ENCODE measurements around the gene SYTL3.

Gene SYTL3

GRCh38 chr6:158780988-158781691 is 131.3 kb downstream of the SYTL3 start:
- Histone ChIP-seq H3K36me3 (ENCODE audit: control insufficient read depth, insufficient read depth, low read length) (peaks cover 4% of the 10 kb centered on the region), H3K9ac (no peak overlapping the region), H3K27ac (peak overlapping the region; percentile 85), H2AFZ (no peak overlapping the region), H3K4me1 (peaks cover 65% of the 10 kb centered on the region), H3K27me3 (ENCODE audit: control insufficient read depth, insufficient read depth, low read length) (no peaks in the 10 kb centered on the region), H3K4me2 (ENCODE audit: low read length) (peak overlapping the region; percentile 58), H3K79me2 (peaks cover 34% of the 10 kb centered on the region), H3K4me3 (ENCODE audit: low read depth, low read length) (peak overlapping the region; percentile 24), H3K9me3 (ENCODE audit: control insufficient read depth, low read length) (no peaks in the 10 kb centered on the region)
- no peak for TF ChIP-seq CTCF (IDR thresholded peaks at IDR 0.05)

GRCh38 chr6:158781692-158782373 is 132.0 kb downstream of the SYTL3 start:
- Histone ChIP-seq H2AFZ (no peak overlapping the region), H3K36me3 (ENCODE audit: control insufficient read depth, insufficient read depth, low read length) (peaks cover 4% of the 10 kb centered on the region), H3K27me3 (ENCODE audit: control insufficient read depth, insufficient read depth, low read length) (no peaks in the 10 kb centered on the region), H3K4me3 (ENCODE audit: low read depth, low read length) (peak overlapping the region; percentile 2), H3K4me1 (peaks cover 67% of the 10 kb centered on the region), H3K79me2 (peaks cover 27% of the 10 kb centered on the region), H3K9ac (peak overlapping the region; percentile 47), H3K4me2 (ENCODE audit: low read length) (peak overlapping the region; percentile 44), H3K27ac (peak overlapping the region; percentile 85), H3K9me3 (ENCODE audit: control insufficient read depth, low read length) (no peaks in the 10 kb centered on the region)
- no peak for TF ChIP-seq CTCF (IDR thresholded peaks at IDR 0.05)

GRCh38 chr6:158782432-158783166 is 132.7 kb downstream of the SYTL3 start:
- peak overlapping the region; percentile 3 for H3K9ac ChIP-seq
- peaks cover 68% of the 10 kb centered on the region for H3K4me1 ChIP-seq
- no peaks in the 10 kb centered on the region for H3K27me3 ChIP-seq (ENCODE audit: control insufficient read depth, insufficient read depth, low read length)
- peak overlapping the region; percentile 44 for H3K4me2 ChIP-seq (ENCODE audit: low read length)
- peak overlapping the region; percentile 23 for H3K4me3 ChIP-seq (ENCODE audit: low read depth, low read length)
- TF ChIP-seq CTCF (IDR thresholded peaks at IDR 0.05) = no peak
- H3K9me3 ChIP-seq (ENCODE audit: control insufficient read depth, low read length) = no peaks in the 10 kb centered on the region
- H3K79me2 ChIP-seq = peaks cover 22% of the 10 kb centered on the region
- H3K27ac ChIP-seq = peak overlapping the region; percentile 85
- H3K36me3 ChIP-seq (ENCODE audit: control insufficient read depth, insufficient read depth, low read length) = peaks cover 4% of the 10 kb centered on the region
- no peak overlapping the region for H2AFZ ChIP-seq

GRCh38 chr6:158783167-158783450 is 133.3 kb downstream of the SYTL3 start:
- no peak for TF ChIP-seq CTCF (IDR thresholded peaks at IDR 0.05)
- Histone ChIP-seq H3K4me1 (peaks cover 69% of the 10 kb centered on the region), H3K9ac (peak overlapping the region; percentile 3), H3K4me2 (ENCODE audit: low read length) (peak overlapping the region; percentile 4), H3K9me3 (ENCODE audit: control insufficient read depth, low read length) (no peaks in the 10 kb centered on the region), H3K27me3 (ENCODE audit: control insufficient read depth, insufficient read depth, low read length) (no peaks in the 10 kb centered on the region), H3K79me2 (peaks cover 19% of the 10 kb centered on the region), H2AFZ (no peak overlapping the region), H3K27ac (peak overlapping the region; percentile 85), H3K36me3 (ENCODE audit: control insufficient read depth, insufficient read depth, low read length) (peaks cover 4% of the 10 kb centered on the region), H3K4me3 (ENCODE audit: low read depth, low read length) (peak overlapping the region; percentile 23)
